Thymus (tissue), 2 donors: Measurements from ENCODE around the gene DIAPH1. TPM values are rescaled to one million over a fixed set of nuclear protein-coding genes. Genes with fewer than 3 reads are reported as not detected.

ENCODE experiments used
- polyA plus RNA-seq: library from polyadenylated mRNA; stranded (reverse); fragments of 200-250 nt; gene quantifications from one replicate; pipeline ENCODE4 v1.2.3, GENCODE V29; 2013
- total RNA-seq: library from RNA; stranded (reverse); fragments of 120-200 nt; gene quantifications from one replicate; pipeline ENCODE4 v1.2.4, GENCODE V29; 2013
- donor health status: healthy.

DIAPH1 gene
- total and polyA plus RNA-seq, 2 donors: 28.0 to 80.0 TPM

Other genes starting within 250 kb of the DIAPH1 start
- 0.33 TPM for gene PCDHGB3, start 248.8 kb downstream of the DIAPH1 start, total RNA-seq
- 0.14 TPM for gene PCDHGB3, start 248.8 kb downstream of the DIAPH1 start, polyA plus RNA-seq
- gene PCDHGA6, start 245.1 kb downstream of the DIAPH1 start, total RNA-seq: 0.47 TPM
- 1.2 TPM for gene PCDHGA6, start 245.1 kb downstream of the DIAPH1 start, polyA plus RNA-seq
- 0.28 TPM for gene PCDHGA7, start 236.3 kb downstream of the DIAPH1 start, total RNA-seq
- 0.46 TPM for gene PCDHGA7, start 236.3 kb downstream of the DIAPH1 start, polyA plus RNA-seq
- gene PCDHGB4, start 231.3 kb downstream of the DIAPH1 start, total RNA-seq: 1.0 TPM
- gene PCDHGB4, start 231.3 kb downstream of the DIAPH1 start, polyA plus RNA-seq: 1.6 TPM
- gene PCDHGA8, start 226.4 kb downstream of the DIAPH1 start, total RNA-seq: 0.19 TPM
- gene PCDHGA8, start 226.4 kb downstream of the DIAPH1 start, polyA plus RNA-seq: 0.18 TPM
- 1.6 TPM for gene PCDHGB5, start 221.1 kb downstream of the DIAPH1 start, total RNA-seq
- 1.1 TPM for gene PCDHGB5, start 221.1 kb downstream of the DIAPH1 start, polyA plus RNA-seq
- 0.66 TPM for gene PCDHGA9, start 216.2 kb downstream of the DIAPH1 start, total RNA-seq
- 0.75 TPM for gene PCDHGA9, start 216.2 kb downstream of the DIAPH1 start, polyA plus RNA-seq
- 0.61 TPM for gene PCDHGB6, start 211.0 kb downstream of the DIAPH1 start, total RNA-seq
- gene PCDHGB6, start 211.0 kb downstream of the DIAPH1 start, polyA plus RNA-seq: 1.1 TPM
- 0.61 TPM for gene PCDHGA10, start 206.0 kb downstream of the DIAPH1 start, total RNA-seq
- gene PCDHGA10, start 206.0 kb downstream of the DIAPH1 start, polyA plus RNA-seq: 0.87 TPM
- 0.85 TPM for gene PCDHGB7, start 201.3 kb downstream of the DIAPH1 start, total RNA-seq
- 1.2 TPM for gene PCDHGB7, start 201.3 kb downstream of the DIAPH1 start, polyA plus RNA-seq
- 0.42 TPM for gene PCDHGA11, start 197.9 kb downstream of the DIAPH1 start, total RNA-seq
- 0.68 TPM for gene PCDHGA11, start 197.9 kb downstream of the DIAPH1 start, polyA plus RNA-seq
- 0.80 TPM for gene PCDHGA12, start 188.5 kb downstream of the DIAPH1 start, total RNA-seq
- 0.71 TPM for gene PCDHGA12, start 188.5 kb downstream of the DIAPH1 start, polyA plus RNA-seq
- gene PCDHGC3, start 143.0 kb downstream of the DIAPH1 start, total RNA-seq: 5.5 TPM
- gene PCDHGC3, start 143.0 kb downstream of the DIAPH1 start, polyA plus RNA-seq: 28.7 TPM
- 0.19 TPM for gene PCDHGC4, start 134.0 kb downstream of the DIAPH1 start, total RNA-seq
- gene PCDHGC4, start 134.0 kb downstream of the DIAPH1 start, polyA plus RNA-seq: 0.05 TPM
- gene PCDHGC5, start 129.9 kb downstream of the DIAPH1 start, total RNA-seq: 0.19 TPM
- gene PCDHGC5, start 129.9 kb downstream of the DIAPH1 start, polyA plus RNA-seq: 0.11 TPM
- 55.0 TPM for gene HDAC3, start 17.8 kb upstream of the DIAPH1 start, total RNA-seq
- 82.9 TPM for gene HDAC3, start 17.8 kb upstream of the DIAPH1 start, polyA plus RNA-seq
- gene RELL2, start 18.0 kb upstream of the DIAPH1 start, total RNA-seq: 10.0 TPM
- 20.8 TPM for gene RELL2, start 18.0 kb upstream of the DIAPH1 start, polyA plus RNA-seq
- gene FCHSD1, start 32.4 kb upstream of the DIAPH1 start, total RNA-seq: 11.1 TPM
- gene FCHSD1, start 32.4 kb upstream of the DIAPH1 start, polyA plus RNA-seq: 29.8 TPM
- gene ARAP3, start 63.2 kb upstream of the DIAPH1 start, total RNA-seq: 0.71 TPM
- 4.2 TPM for gene ARAP3, start 63.2 kb upstream of the DIAPH1 start, polyA plus RNA-seq